ENCODE measurements around the gene CX3CL1.

DNA sequence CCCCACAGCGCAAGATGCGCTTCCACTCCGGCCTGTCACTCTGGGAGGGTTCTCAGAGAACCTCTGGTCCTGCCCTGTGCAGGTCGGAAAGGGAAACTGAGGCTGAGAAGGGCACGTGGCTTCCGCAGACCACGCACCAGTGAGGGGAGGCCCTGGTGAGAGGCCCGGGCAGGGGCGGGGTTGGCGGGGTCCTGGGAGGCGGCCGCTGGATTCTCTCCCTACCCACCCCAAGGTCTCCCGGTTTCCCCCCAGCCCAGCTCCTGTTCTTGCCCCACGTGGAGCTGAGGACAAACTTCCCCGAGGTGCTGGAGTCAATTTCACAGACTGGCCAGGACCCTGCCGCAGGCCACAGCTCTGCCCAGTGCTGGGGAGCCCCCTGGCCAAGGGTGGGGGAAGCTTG lies 43.8 kb downstream of the CX3CL1 start:
- TF ChIP-seq, protein P1, sequence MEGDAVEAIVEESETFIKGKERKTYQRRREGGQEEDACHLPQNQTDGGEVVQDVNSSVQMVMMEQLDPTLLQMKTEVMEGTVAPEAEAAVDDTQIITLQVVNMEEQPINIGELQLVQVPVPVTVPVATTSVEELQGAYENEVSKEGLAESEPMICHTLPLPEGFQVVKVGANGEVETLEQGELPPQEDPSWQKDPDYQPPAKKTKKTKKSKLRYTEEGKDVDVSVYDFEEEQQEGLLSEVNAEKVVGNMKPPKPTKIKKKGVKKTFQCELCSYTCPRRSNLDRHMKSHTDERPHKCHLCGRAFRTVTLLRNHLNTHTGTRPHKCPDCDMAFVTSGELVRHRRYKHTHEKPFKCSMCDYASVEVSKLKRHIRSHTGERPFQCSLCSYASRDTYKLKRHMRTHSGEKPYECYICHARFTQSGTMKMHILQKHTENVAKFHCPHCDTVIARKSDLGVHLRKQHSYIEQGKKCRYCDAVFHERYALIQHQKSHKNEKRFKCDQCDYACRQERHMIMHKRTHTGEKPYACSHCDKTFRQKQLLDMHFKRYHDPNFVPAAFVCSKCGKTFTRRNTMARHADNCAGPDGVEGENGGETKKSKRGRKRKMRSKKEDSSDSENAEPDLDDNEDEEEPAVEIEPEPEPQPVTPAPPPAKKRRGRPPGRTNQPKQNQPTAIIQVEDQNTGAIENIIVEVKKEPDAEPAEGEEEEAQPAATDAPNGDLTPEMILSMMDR (IDR thresholded peaks at IDR 0.05): no peak
- TF ChIP-seq POLR2A (IDR thresholded peaks at IDR 0.05): no peak
